HepG2 (cell line): Measurements from ENCODE around the gene ATP1A2. TPM values are rescaled to one million over a fixed set of nuclear protein-coding genes. Genes with fewer than 3 reads are reported as not detected.

Source experiments
- ATAC-seq: fragments of 200-7000 bp; cut with Tn5 transposase; 3 replicates; pipeline ENCODE4 v1.9.1; 2020; ENCODE audit warnings: mild to moderate bottlenecking, moderate library complexity
- BruUV-seq: library from RNA; stranded (reverse); fragments of 400-500 nt; replicated peaks from 2 replicates; lab custom pipeline; 2021; lab: Mats Ljungman, UMichigan
- CTCF ChIA-PET: fragments of 300-600 bp; formaldehyde crosslinking; extraction: SDS; loops from one replicate; lab custom pipeline; 2021; ENCODE audit warnings: low total read pairs, inconsistent platforms, low intra/inter-chr PET ratio; lab: Yijun Ruan, JAX
- POLR2A ChIA-PET: fragments of 350-600 bp; sonication (Branson Sonifier 250); formaldehyde crosslinking; loops from one replicate; lab custom pipeline; 2020; ENCODE audit warnings: antibody characterized with exemption, inconsistent platforms; lab: Yijun Ruan, JAX
- DNase-seq: peaks from one replicate; pipeline ENCODE4 v3.0.0-alpha.2; 2015; ENCODE audit warnings: low spot score
- FAIRE-seq: peaks from 3 replicates; lab custom pipeline; 2011; peaks lifted over from hg19 to GRCh38; lab: Jason Lieb, UNC
- H2AFZ ChIP-seq: one replicate; pipeline ENCODE4 v1.6.1; 2011; ENCODE audit warnings: low read length, inconsistent platforms
- H3K27ac ChIP-seq: fragments of 300-600 bp; 3 replicates; pipeline ENCODE4 v1.8.0; 2011; ENCODE audit warnings: mixed run types, mild to moderate bottlenecking, mixed read lengths, low read length, inconsistent platforms; ENCODE audit not compliant: insufficient read depth; ENCODE audit errors: extremely low read length
- H3K27me3 ChIP-seq, 2 experiments: fragments of 200-600 bp in 1 of 2; 2 replicates in 1 of 2; 3 replicates in 1 of 2; pipeline versions ENCODE4 v1.6.0 to v1.8.0; 2011; ENCODE audit warnings: low read length in 2 of 2, mild to moderate bottlenecking in 2 of 2, moderate library complexity in 2 of 2, inconsistent platforms in 1 of 2; ENCODE audit not compliant: insufficient read depth in 2 of 2, control insufficient read depth in 1 of 2
- H3K36me3 ChIP-seq, 2 experiments: fragments of 200-600 bp in 1 of 2; replicated peaks in 1 of 2; 2 replicates in 1 of 2; 3 replicates in 1 of 2; pipeline versions ENCODE4 v1.5.1 to v1.8.0; 2011; ENCODE audit warnings: low read length in 2 of 2, inconsistent platforms in 1 of 2; ENCODE audit not compliant: insufficient read depth in 2 of 2, control insufficient read depth in 1 of 2
- H3K4me1 ChIP-seq: 2 replicates; pipeline ENCODE4 v1.5.1; 2012; ENCODE audit warnings: low read length, inconsistent platforms; ENCODE audit not compliant: insufficient read depth
- H3K4me2 ChIP-seq: 2 replicates; pipeline ENCODE4 v1.6.0; 2011; ENCODE audit warnings: low read depth, low read length, inconsistent platforms
- H3K4me3 ChIP-seq, 3 experiments: fragments of 200-600 bp in 1 of 3; sonication (generic), shearing (Covaris generic) in 1 of 3; replicated peaks in 1 of 3; 2 replicates each; pipeline ENCODE4 v1.5.1; 2011 to 2016; ENCODE audit warnings: low read length in 3 of 3, inconsistent platforms in 2 of 3, low read depth in 2 of 3, mild to moderate bottlenecking in 2 of 3, control low read depth in 1 of 3, mixed read lengths in 1 of 3; ENCODE audit not compliant: insufficient read depth in 1 of 3
- H3K79me2 ChIP-seq: one replicate; pipeline ENCODE4 v1.6.1; 2011; ENCODE audit warnings: low read length, inconsistent platforms; ENCODE audit not compliant: insufficient read depth
- H3K9ac ChIP-seq: 2 replicates; pipeline ENCODE4 v1.6.0; 2011; ENCODE audit warnings: mild to moderate bottlenecking, low read depth, low read length, inconsistent platforms; ENCODE audit not compliant: insufficient read depth
- H3K9me3 ChIP-seq: 2 replicates; pipeline ENCODE4 v1.5.1; 2012; ENCODE audit warnings: mild to moderate bottlenecking, low read length
- H4K20me1 ChIP-seq: 2 replicates; pipeline ENCODE4 v1.6.0; 2011; ENCODE audit warnings: inconsistent platforms, mild to moderate bottlenecking, low read length, moderate library complexity; ENCODE audit not compliant: insufficient read depth
- EED ChIP-seq: sonication (generic); formaldehyde crosslinking; IDR thresholded peaks from 2 replicates; pipeline ENCODE4 v1.5.0; 2020; ENCODE audit warnings: mild to moderate bottlenecking, missing genetic modification reagents
- HMGA1 ChIP-seq: sonication (generic); formaldehyde crosslinking; conservative IDR thresholded peaks from 2 replicates; pipeline ENCODE4 v1.4.0; 2020; ENCODE audit warnings: missing genetic modification reagents
- HOXA3 ChIP-seq: sonication (generic); formaldehyde crosslinking; IDR thresholded peaks from 2 replicates; pipeline ENCODE4 v1.5.0; 2020; ENCODE audit warnings: missing genetic modification reagents
- PTBP1 ChIP-seq: fragments of 200-400 bp; formaldehyde crosslinking; IDR thresholded peaks from 2 replicates; pipeline ENCODE4 v1.6.1; 2018; ENCODE audit warnings: low read length, low read depth; ENCODE audit not compliant: poor library complexity, severe bottlenecking
- ZBTB42 ChIP-seq: sonication (generic); formaldehyde crosslinking; IDR thresholded peaks from 2 replicates; pipeline ENCODE4 v1.5.0; 2020; ENCODE audit warnings: mild to moderate bottlenecking, missing genetic modification reagents
- ZBTB7B ChIP-seq: sonication (generic); formaldehyde crosslinking; IDR thresholded peaks from 2 replicates; pipeline ENCODE4 v1.4.0; 2020; ENCODE audit warnings: missing genetic modification reagents
- ZNF263 ChIP-seq: sonication (generic); formaldehyde crosslinking; IDR thresholded peaks from 2 replicates; pipeline ENCODE4 v1.4.0; 2020; ENCODE audit warnings: missing genetic modification reagents
- ZNF430 ChIP-seq: sonication (generic); formaldehyde crosslinking; IDR thresholded peaks from 2 replicates; pipeline ENCODE4 v1.9.0; 2021; ENCODE audit warnings: mild to moderate bottlenecking, missing genetic modification reagents
- WGBS: methylation state at CpG from one replicate; pipeline ENCODE4 v1.1.6; 2017; ENCODE audit warnings: low lambda C conversion rate; 5-methylcytosine and 5-hydroxymethylcytosine counted together
- in situ Hi-C: cut with HindIII; loops from 2 replicates; pipeline ENCODE4 v1.10.0; 2017; ENCODE audit warnings: low pct_unique_long_range_greater_than_20kb; ENCODE audit not compliant: extremely low pct_ligation_motif_present
- intact Hi-C: fragments of 100-400 bp; cut with micrococcal nuclease; formaldehyde crosslinking; loops from one replicate; pipeline ENCODE4 v1.10.0; 2022; ENCODE audit not compliant: unreplicated experiment
- polyA plus RNA-seq, 8 experiments: library from polyadenylated mRNA; depleted of rRNA in 3 of 8; stranded (reverse) in 7 of 8; unstranded in 1 of 8; fragments of >200 nt; fragmentation: Illumina TruSeq in 4 of 8; extraction: Trizol in 4 of 8; gene quantifications; 2 replicates each; pipeline versions ENCODE4 v1.2.1 to v1.2.3, GENCODE V29; 2011 to 2016; ENCODE audit warnings: low read depth in 4 of 8, missing spikeins in 1 of 8, mixed read lengths in 1 of 8; ENCODE audit not compliant: insufficient read depth in 1 of 8
- total RNA-seq, 5 experiments: library from RNA; depleted of rRNA; stranded (reverse); fragments of >200 nt; fragmentation: Illumina TruSeq; extraction: Trizol; gene quantifications; 2 replicates each; pipeline ENCODE4 v1.2.3, GENCODE V29; 2016; ENCODE audit warnings: low read depth in 1 of 5
- TF ChIP-seq, protein P1 (sequence below): sonication (generic); formaldehyde crosslinking; IDR thresholded peaks from 2 replicates; pipeline ENCODE4 v1.5.1; 2020; ENCODE audit warnings: mild to moderate bottlenecking, moderate library complexity, missing genetic modification reagents
- TF ChIP-seq, protein P2 (sequence below): sonication (generic); formaldehyde crosslinking; IDR thresholded peaks from 2 replicates; pipeline ENCODE4 v1.5.0; 2020; ENCODE audit warnings: missing genetic modification reagents
- TF ChIP-seq, protein P3 (sequence below): sonication (generic); formaldehyde crosslinking; IDR thresholded peaks from 2 replicates; pipeline ENCODE4 v1.4.0; 2020; ENCODE audit warnings: missing genetic modification reagents

ATP1A2 gene
- total and polyA plus RNA-seq, 2 of the 13 experiments (the other 11 are each of a cell fraction or from before 2014, with no cell fraction given), result 0.16 TPM; not detected in 1

DNA sequence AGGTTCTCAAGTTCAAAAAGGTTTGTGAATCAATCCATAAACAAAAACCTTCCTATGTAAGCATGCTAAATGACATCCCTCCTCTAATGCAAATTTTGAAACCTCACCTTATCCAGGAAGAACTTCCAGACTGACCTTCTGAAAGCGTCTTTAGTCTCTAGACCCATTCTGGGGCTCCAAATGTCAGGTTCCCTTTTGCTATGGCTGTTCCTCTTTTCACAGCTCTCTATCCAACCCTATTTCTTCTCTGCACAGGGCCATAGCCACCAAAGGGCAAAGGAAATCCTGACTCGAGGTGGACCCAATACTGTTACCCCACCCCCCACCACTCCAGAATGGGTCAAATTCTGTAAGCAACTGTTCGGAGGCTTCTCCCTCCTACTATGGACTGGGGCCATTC, 39.2 kb downstream of the ATP1A2 start:
- H3K36me3 ChIP-seq, result no peaks in the 10 kb centered on the region
- DNase-seq, result no peak
- no peak overlapping the region for H3K9ac ChIP-seq
- no TSS peak for BruUV-seq
- WGBS, result 37% methylated on average over 3 of the region's 3 CpGs
- no peaks in the 10 kb centered on the region for H3K9me3 ChIP-seq
- TF ChIP-seq, protein P1, sequence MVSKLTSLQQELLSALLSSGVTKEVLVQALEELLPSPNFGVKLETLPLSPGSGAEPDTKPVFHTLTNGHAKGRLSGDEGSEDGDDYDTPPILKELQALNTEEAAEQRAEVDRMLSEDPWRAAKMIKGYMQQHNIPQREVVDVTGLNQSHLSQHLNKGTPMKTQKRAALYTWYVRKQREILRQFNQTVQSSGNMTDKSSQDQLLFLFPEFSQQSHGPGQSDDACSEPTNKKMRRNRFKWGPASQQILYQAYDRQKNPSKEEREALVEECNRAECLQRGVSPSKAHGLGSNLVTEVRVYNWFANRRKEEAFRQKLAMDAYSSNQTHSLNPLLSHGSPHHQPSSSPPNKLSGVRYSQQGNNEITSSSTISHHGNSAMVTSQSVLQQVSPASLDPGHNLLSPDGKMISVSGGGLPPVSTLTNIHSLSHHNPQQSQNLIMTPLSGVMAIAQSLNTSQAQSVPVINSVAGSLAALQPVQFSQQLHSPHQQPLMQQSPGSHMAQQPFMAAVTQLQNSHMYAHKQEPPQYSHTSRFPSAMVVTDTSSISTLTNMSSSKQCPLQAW (CRISPR knock-in tag), result no peak
- no peak for TF ChIP-seq ZNF430 (CRISPR knock-in tag)
- no peak for TF ChIP-seq ZBTB42 (CRISPR knock-in tag)
- TF ChIP-seq EED (CRISPR knock-in tag), result no peak
- TF ChIP-seq, protein P2, sequence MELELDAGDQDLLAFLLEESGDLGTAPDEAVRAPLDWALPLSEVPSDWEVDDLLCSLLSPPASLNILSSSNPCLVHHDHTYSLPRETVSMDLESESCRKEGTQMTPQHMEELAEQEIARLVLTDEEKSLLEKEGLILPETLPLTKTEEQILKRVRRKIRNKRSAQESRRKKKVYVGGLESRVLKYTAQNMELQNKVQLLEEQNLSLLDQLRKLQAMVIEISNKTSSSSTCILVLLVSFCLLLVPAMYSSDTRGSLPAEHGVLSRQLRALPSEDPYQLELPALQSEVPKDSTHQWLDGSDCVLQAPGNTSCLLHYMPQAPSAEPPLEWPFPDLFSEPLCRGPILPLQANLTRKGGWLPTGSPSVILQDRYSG, result no peak
- TF ChIP-seq HOXA3 (CRISPR knock-in tag), result no peak
- no peak for TF ChIP-seq ZBTB7B (CRISPR knock-in tag)
- no peak for TF ChIP-seq HMGA1 (CRISPR knock-in tag)
- TF ChIP-seq, protein P3, sequence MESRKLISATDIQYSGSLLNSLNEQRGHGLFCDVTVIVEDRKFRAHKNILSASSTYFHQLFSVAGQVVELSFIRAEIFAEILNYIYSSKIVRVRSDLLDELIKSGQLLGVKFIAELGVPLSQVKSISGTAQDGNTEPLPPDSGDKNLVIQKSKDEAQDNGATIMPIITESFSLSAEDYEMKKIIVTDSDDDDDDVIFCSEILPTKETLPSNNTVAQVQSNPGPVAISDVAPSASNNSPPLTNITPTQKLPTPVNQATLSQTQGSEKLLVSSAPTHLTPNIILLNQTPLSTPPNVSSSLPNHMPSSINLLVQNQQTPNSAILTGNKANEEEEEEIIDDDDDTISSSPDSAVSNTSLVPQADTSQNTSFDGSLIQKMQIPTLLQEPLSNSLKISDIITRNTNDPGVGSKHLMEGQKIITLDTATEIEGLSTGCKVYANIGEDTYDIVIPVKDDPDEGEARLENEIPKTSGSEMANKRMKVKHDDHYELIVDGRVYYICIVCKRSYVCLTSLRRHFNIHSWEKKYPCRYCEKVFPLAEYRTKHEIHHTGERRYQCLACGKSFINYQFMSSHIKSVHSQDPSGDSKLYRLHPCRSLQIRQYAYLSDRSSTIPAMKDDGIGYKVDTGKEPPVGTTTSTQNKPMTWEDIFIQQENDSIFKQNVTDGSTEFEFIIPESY, result no peak
- TF ChIP-seq PTBP1, result no peak
- no peak for TF ChIP-seq ZNF263
- intact Hi-C loops, result no loop called here
- no peak overlapping the region for H3K4me3 ChIP-seq
- H3K4me1 ChIP-seq, result 0 out of 2 replicates have a peak, but pooled peaks cover 21% of the 10 kb centered on the region
- no peaks in the 10 kb centered on the region; a peak in 2 of 5 replicates for H3K27me3 ChIP-seq
- H3K27ac ChIP-seq, result no peak overlapping the region
- ATAC-seq, result no peak
- no peaks in the 10 kb centered on the region for H3K79me2 ChIP-seq
- ChIA-PET POLR2A (no interaction called here), CTCF (no interaction called here)
- H4K20me1 ChIP-seq, result no peaks in the 10 kb centered on the region
- FAIRE-seq, result no peak
- no peak overlapping the region for H2AFZ ChIP-seq
- no peak overlapping the region for H3K4me2 ChIP-seq
- in situ Hi-C loops, result no loop called here
